Measurements from ENCODE around the gene CTNNA3. TPM values are rescaled to one million over a fixed set of nuclear protein-coding genes. Genes with fewer than 3 reads are reported as not detected.

CTNNA3 gene
- total and polyA plus RNA-seq, 2 donors (not counting 3 experiments of a cell fraction or from before 2014, with no cell fraction given), result not detected

DNA sequence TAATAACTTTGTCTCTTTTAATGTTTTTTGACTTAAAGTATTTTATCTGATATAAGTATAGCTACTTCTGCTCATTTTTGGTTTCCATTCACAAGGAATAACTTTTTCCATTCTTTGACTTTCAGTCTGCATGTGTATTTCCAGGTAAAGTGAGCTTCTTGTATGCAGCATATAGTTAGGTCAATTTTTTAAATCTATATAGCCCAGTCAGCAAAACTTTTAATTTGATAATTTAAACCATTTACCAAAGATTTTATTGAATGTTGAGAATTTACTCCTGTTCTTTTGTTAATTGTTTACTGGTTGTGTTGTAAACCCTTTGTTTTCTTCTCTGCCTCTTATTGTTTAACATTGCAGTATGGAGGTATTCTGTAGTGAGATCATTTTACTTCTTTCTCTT, 1467.1 kb downstream of the CTNNA3 start:
- H3K79me2 ChIP-seq (ENCODE audit: control insufficient read depth, insufficient read depth, low read length), result no peaks in the 10 kb centered on the region
- dilution Hi-C loops (cut with MboI; ENCODE audit: extremely low pct_ligation_motif_present, low sequenced_read_pairs) (no loop called here), intact Hi-C loops (cut with micrococcal nuclease) (no loop called here)
- H3K4me2 ChIP-seq (ENCODE audit: insufficient read depth, low read length), result no peak overlapping the region
- no peak overlapping the region for H3K27ac ChIP-seq (ENCODE audit: insufficient read depth, low read depth, low read length)
- ChIA-PET CTCF (no interaction called here), POLR2A (no interaction called here)
- no peak overlapping the region for H3K9ac ChIP-seq (replicated peaks; ENCODE audit: extremely low read depth, insufficient read depth, low read length)
- TF ChIP-seq POLR2AphosphoS5 (IDR thresholded peaks at IDR 0.05; ENCODE audit: insufficient read depth, low read depth, low read length), result no peak
- TF ChIP-seq EZH2 (IDR thresholded peaks at IDR 0.05; ENCODE audit: borderline replicate concordance, low read depth, low read length, severe bottlenecking), result no peak
- TF ChIP-seq, protein P1, sequence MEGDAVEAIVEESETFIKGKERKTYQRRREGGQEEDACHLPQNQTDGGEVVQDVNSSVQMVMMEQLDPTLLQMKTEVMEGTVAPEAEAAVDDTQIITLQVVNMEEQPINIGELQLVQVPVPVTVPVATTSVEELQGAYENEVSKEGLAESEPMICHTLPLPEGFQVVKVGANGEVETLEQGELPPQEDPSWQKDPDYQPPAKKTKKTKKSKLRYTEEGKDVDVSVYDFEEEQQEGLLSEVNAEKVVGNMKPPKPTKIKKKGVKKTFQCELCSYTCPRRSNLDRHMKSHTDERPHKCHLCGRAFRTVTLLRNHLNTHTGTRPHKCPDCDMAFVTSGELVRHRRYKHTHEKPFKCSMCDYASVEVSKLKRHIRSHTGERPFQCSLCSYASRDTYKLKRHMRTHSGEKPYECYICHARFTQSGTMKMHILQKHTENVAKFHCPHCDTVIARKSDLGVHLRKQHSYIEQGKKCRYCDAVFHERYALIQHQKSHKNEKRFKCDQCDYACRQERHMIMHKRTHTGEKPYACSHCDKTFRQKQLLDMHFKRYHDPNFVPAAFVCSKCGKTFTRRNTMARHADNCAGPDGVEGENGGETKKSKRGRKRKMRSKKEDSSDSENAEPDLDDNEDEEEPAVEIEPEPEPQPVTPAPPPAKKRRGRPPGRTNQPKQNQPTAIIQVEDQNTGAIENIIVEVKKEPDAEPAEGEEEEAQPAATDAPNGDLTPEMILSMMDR (IDR thresholded peaks at IDR 0.05; ENCODE audit: extremely low read depth in 1 of 2, insufficient read depth in 1 of 2, low read depth in 1 of 2, low read length in 2 of 2), result no peak
- no peak for DNase-seq (ENCODE audit: low read depth, low spot score)
- H3K27me3 ChIP-seq (ENCODE audit: control insufficient read depth in 2 of 2, insufficient read depth in 2 of 2, low read length in 2 of 2), result no peaks in the 10 kb centered on the region
- no peaks in the 10 kb centered on the region for H3K4me1 ChIP-seq (ENCODE audit: control insufficient read depth, extremely low read depth, insufficient read depth, low read length)
- H3K9me3 ChIP-seq (replicated peaks; ENCODE audit: control insufficient read depth, insufficient read depth, low read length), result no peaks in the 10 kb centered on the region
- H3K4me3 ChIP-seq (replicated peaks in 1 of 3; ENCODE audit: insufficient read depth in 1 of 3, low read depth in 1 of 3, low read length in 3 of 3), result no peak overlapping the region
- H2AFZ ChIP-seq (ENCODE audit: low read depth, low read length), result no peak overlapping the region
- no TSS peak for BruUV-seq (replicated peaks)
- H4K20me1 ChIP-seq (replicated peaks; ENCODE audit: control insufficient read depth, extremely low read depth, insufficient read depth, low read length), result no peaks in the 10 kb centered on the region
- no peak for FAIRE-seq
- no peaks in the 10 kb centered on the region for H3K36me3 ChIP-seq (ENCODE audit: control insufficient read depth in 2 of 2, extremely low read depth in 1 of 2, insufficient read depth in 2 of 2, low read length in 2 of 2)
- H3K9me1 ChIP-seq (replicated peaks; ENCODE audit: control insufficient read depth, extremely low read depth, insufficient read depth, low read length), result no peaks in the 10 kb centered on the region

DNA sequence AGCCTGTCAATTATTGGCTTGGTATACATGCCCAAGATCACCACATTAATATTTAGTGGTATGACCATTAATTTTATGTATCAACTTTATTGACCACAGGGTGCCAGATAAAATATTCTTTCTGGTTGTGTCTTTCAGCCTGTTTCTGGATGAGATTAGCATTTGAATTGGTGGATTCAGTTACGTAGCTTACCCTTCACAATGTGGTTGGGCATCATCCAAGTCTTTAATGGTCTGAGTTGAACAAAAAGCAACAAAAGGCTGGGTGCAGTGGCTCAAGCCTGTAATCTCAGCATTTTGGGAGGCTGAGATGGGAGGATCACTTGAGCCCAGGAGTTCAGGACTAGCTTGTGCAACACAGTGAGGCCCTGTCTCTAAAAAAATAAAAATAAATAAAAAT, 1472.3 kb downstream of the CTNNA3 start:
- no TSS peak for BruUV-seq (replicated peaks)
- CTCF ChIA-PET, result no interaction called here
- intact Hi-C loops (cut with micrococcal nuclease) (no loop called here), dilution Hi-C loops (cut with MboI; ENCODE audit: extremely low pct_ligation_motif_present, low sequenced_read_pairs) (no loop called here)
- Histone ChIP-seq H3K4me2 (ENCODE audit: insufficient read depth, low read length) (no peak overlapping the region), H4K20me1 (replicated peaks; ENCODE audit: control insufficient read depth, extremely low read depth, insufficient read depth, low read length) (no peaks in the 10 kb centered on the region), H2AFZ (ENCODE audit: low read depth, low read length) (no peak overlapping the region), H3K9me1 (replicated peaks; ENCODE audit: control insufficient read depth, extremely low read depth, insufficient read depth, low read length) (no peaks in the 10 kb centered on the region), H3K9ac (replicated peaks; ENCODE audit: extremely low read depth, insufficient read depth, low read length) (no peak overlapping the region), H3K4me1 (ENCODE audit: control insufficient read depth, extremely low read depth, insufficient read depth, low read length) (no peaks in the 10 kb centered on the region), H3K36me3 (ENCODE audit: control insufficient read depth in 2 of 2, extremely low read depth in 1 of 2, insufficient read depth in 2 of 2, low read length in 2 of 2) (no peaks in the 10 kb centered on the region), H3K9me3 (replicated peaks; ENCODE audit: control insufficient read depth, insufficient read depth, low read length) (no peaks in the 10 kb centered on the region), H3K27me3 (ENCODE audit: control insufficient read depth in 2 of 2, insufficient read depth in 2 of 2, low read length in 2 of 2) (no peaks in the 10 kb centered on the region), H3K27ac (ENCODE audit: insufficient read depth, low read depth, low read length) (no peak overlapping the region), H3K79me2 (ENCODE audit: control insufficient read depth, insufficient read depth, low read length) (no peaks in the 10 kb centered on the region), H3K4me3 (replicated peaks in 1 of 3; ENCODE audit: insufficient read depth in 1 of 3, low read depth in 1 of 3, low read length in 3 of 3) (no peak overlapping the region)
- no peak for DNase-seq (ENCODE audit: low read depth, low spot score)
- FAIRE-seq, result no peak
- POLR2A ChIA-PET, result no interaction called here
- TF ChIP-seq POLR2AphosphoS5 (IDR thresholded peaks at IDR 0.05; ENCODE audit: insufficient read depth, low read depth, low read length) (no peak), JUN (IDR thresholded peaks at IDR 0.05; ENCODE audit: borderline replicate concordance, insufficient read depth, insufficient read length, low read depth) (no peak), EZH2 (IDR thresholded peaks at IDR 0.05; ENCODE audit: borderline replicate concordance, low read depth, low read length, severe bottlenecking) (no peak), GATA2 (IDR thresholded peaks at IDR 0.05; ENCODE audit: insufficient read depth, insufficient read length, low read depth, low read length) (no peak), FOS (IDR thresholded peaks at IDR 0.05; ENCODE audit: borderline replicate concordance, insufficient read depth, low read length) (no peak), POLR2A (IDR thresholded peaks at IDR 0.05; ENCODE audit: low read depth, low read length) (no peak), MYC (IDR thresholded peaks at IDR 0.05; ENCODE audit: low read depth, low read length) (no peak)
- TF ChIP-seq, protein P1 (IDR thresholded peaks at IDR 0.05; ENCODE audit: extremely low read depth in 1 of 2, insufficient read depth in 1 of 2, low read depth in 1 of 2, low read length in 2 of 2), result no peak
- TF ChIP-seq, protein P2, sequence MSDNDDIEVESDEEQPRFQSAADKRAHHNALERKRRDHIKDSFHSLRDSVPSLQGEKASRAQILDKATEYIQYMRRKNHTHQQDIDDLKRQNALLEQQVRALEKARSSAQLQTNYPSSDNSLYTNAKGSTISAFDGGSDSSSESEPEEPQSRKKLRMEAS (IDR thresholded peaks at IDR 0.05; ENCODE audit: insufficient read depth, insufficient read length), result no peak
